ENCODE data around the gene XPO4. TPM values are rescaled to one million over a fixed set of nuclear protein-coding genes. Genes with fewer than 3 reads are reported as not detected.

XPO4 gene
- total RNA-seq, 2 donors from 2014 or later, result 20.8 to 26.8 TPM

- Mint-ChIP-seq H3K9me3 (no peaks in the 10 kb centered on the region), H3K4me1 (ENCODE audit: low read depth) (no peaks in the 10 kb centered on the region), H3K4me3 (no peak overlapping the region), H3K27me3 (ENCODE audit: low read depth) (no peaks in the 10 kb centered on the region), H3K27ac (no peak overlapping the region), H3K36me3 (ENCODE audit: insufficient read depth in 2 of 2) (peaks cover 2 to 16% of the 10 kb centered on the region in 2 donors)
- DNase-seq (no peak), ATAC-seq (replicated peaks in 1 of 2) (no peak)
Measured at GRCh38 chr13:20833900-20834679, 68.5 kb downstream of the XPO4 start.

GRCh38 chr13:20832861-20833260 is 69.7 kb downstream of the XPO4 start:
- H3K27ac Mint-ChIP-seq, result no peak overlapping the region
- H3K9me3 Mint-ChIP-seq, result no peaks in the 10 kb centered on the region
- ATAC-seq (replicated peaks in 1 of 2) (no peak), DNase-seq (no peak)
- no peak overlapping the region for H3K4me3 Mint-ChIP-seq
- H3K27me3 Mint-ChIP-seq (ENCODE audit: low read depth), result no peaks in the 10 kb centered on the region
- peaks cover 9% of the 10 kb centered on the region for H3K4me1 Mint-ChIP-seq (ENCODE audit: low read depth)
- H3K36me3 Mint-ChIP-seq (ENCODE audit: insufficient read depth in 2 of 2), result peaks cover 2 to 10% of the 10 kb centered on the region in 2 donors

- Mint-ChIP-seq H3K4me3 (no peak overlapping the region), H3K9me3 (no peaks in the 10 kb centered on the region), H3K27me3 (ENCODE audit: low read depth) (no peaks in the 10 kb centered on the region), H3K36me3 (ENCODE audit: insufficient read depth in 2 of 2) (peaks cover 0 to 4% of the 10 kb centered on the region in 2 donors), H3K4me1 (ENCODE audit: low read depth) (peaks cover 9% of the 10 kb centered on the region), H3K27ac (no peak overlapping the region)
- DNase-seq (no peak), ATAC-seq (replicated peaks in 1 of 2) (no peak)
Measured at GRCh38 chr13:20831933-20832332, 70.6 kb downstream of the XPO4 start.

- Mint-ChIP-seq H3K9me3 (no peaks in the 10 kb centered on the region), H3K27me3 (ENCODE audit: low read depth) (no peaks in the 10 kb centered on the region)
Measured at GRCh38 chr13:20831254-20831653, 71.3 kb downstream of the XPO4 start.

GRCh38 chr13:20828539-20829364 is 73.8 kb downstream of the XPO4 start:
- Mint-ChIP-seq H3K36me3 (ENCODE audit: insufficient read depth in 2 of 2) (peaks cover 0 to 2% of the 10 kb centered on the region in 2 donors), H3K27ac (peak overlapping the region; percentile 5), H3K4me1 (ENCODE audit: low read depth) (peaks cover 9% of the 10 kb centered on the region), H3K9me3 (no peaks in the 10 kb centered on the region), H3K4me3 (peak overlapping the region in 1 of 2 donors; percentile 34), H3K27me3 (ENCODE audit: low read depth) (no peaks in the 10 kb centered on the region)
- DNase-seq (peak; percentile 29 to 37), ATAC-seq (replicated peaks in 1 of 2) (peak; percentile 54 to 58)

More at GRCh38 chr13:20831254-20831653, 71.3 kb downstream of the XPO4 start:
- no peak overlapping the region for H3K27ac Mint-ChIP-seq
- H3K36me3 Mint-ChIP-seq (ENCODE audit: insufficient read depth in 2 of 2), result peaks cover 0 to 1% of the 10 kb centered on the region in 2 donors
- peaks cover 9% of the 10 kb centered on the region for H3K4me1 Mint-ChIP-seq (ENCODE audit: low read depth)
- no peak for ATAC-seq (replicated peaks in 1 of 2)
- DNase-seq, result no peak
- H3K4me3 Mint-ChIP-seq, result no peak overlapping the region

GRCh38 chr13:20826843-20827560 is 75.5 kb downstream of the XPO4 start:
- ATAC-seq (replicated peaks in 1 of 2), result no peak
- Mint-ChIP-seq H3K27me3 (ENCODE audit: low read depth) (no peaks in the 10 kb centered on the region), H3K27ac (no peak overlapping the region)

GRCh38 chr13:20826301-20826700 is 76.2 kb downstream of the XPO4 start:
- DNase-seq (no peak), ATAC-seq (replicated peaks in 1 of 2) (no peak)
- Mint-ChIP-seq H3K27me3 (ENCODE audit: low read depth) (no peaks in the 10 kb centered on the region), H3K9me3 (no peaks in the 10 kb centered on the region), H3K4me1 (ENCODE audit: low read depth) (peaks cover 11% of the 10 kb centered on the region), H3K36me3 (ENCODE audit: insufficient read depth in 2 of 2) (peaks cover 0 to 2% of the 10 kb centered on the region in 2 donors), H3K4me3 (no peak overlapping the region), H3K27ac (no peak overlapping the region)

More at GRCh38 chr13:20826843-20827560, 75.5 kb downstream of the XPO4 start:
- Mint-ChIP-seq H3K4me3 (no peak overlapping the region), H3K36me3 (ENCODE audit: insufficient read depth in 2 of 2) (peaks cover 0 to 2% of the 10 kb centered on the region in 2 donors), H3K9me3 (no peaks in the 10 kb centered on the region), H3K4me1 (ENCODE audit: low read depth) (peaks cover 9% of the 10 kb centered on the region)
- DNase-seq, result no peak

GRCh38 chr13:20825477-20825875 is 77.1 kb downstream of the XPO4 start:
- ATAC-seq (replicated peaks in 1 of 2) (no peak), DNase-seq (no peak)
- no peak overlapping the region for H3K4me3 Mint-ChIP-seq
- H3K9me3 Mint-ChIP-seq, result no peaks in the 10 kb centered on the region
- no peaks in the 10 kb centered on the region for H3K27me3 Mint-ChIP-seq (ENCODE audit: low read depth)
- H3K4me1 Mint-ChIP-seq (ENCODE audit: low read depth), result peaks cover 20% of the 10 kb centered on the region
- peaks cover 0 to 2% of the 10 kb centered on the region in 2 donors for H3K36me3 Mint-ChIP-seq (ENCODE audit: insufficient read depth in 2 of 2)
- H3K27ac Mint-ChIP-seq, result no peak overlapping the region

GRCh38 chr13:20824762-20825476 is 77.6 kb downstream of the XPO4 start:
- Mint-ChIP-seq H3K36me3 (ENCODE audit: insufficient read depth in 2 of 2) (peaks cover 0 to 2% of the 10 kb centered on the region in 2 donors), H3K27me3 (ENCODE audit: low read depth) (no peaks in the 10 kb centered on the region), H3K27ac (no peak overlapping the region), H3K9me3 (no peaks in the 10 kb centered on the region), H3K4me3 (no peak overlapping the region), H3K4me1 (ENCODE audit: low read depth) (peaks cover 22% of the 10 kb centered on the region)
- DNase-seq (no peak), ATAC-seq (replicated peaks in 1 of 2) (no peak)

GRCh38 chr13:20823071-20823470 is 79.5 kb downstream of the XPO4 start:
- no peak overlapping the region for H3K27ac Mint-ChIP-seq
- peaks cover 0 to 4% of the 10 kb centered on the region in 2 donors for H3K36me3 Mint-ChIP-seq (ENCODE audit: insufficient read depth in 2 of 2)
- no peak for DNase-seq
- ATAC-seq (replicated peaks in 1 of 2), result no peak
- no peaks in the 10 kb centered on the region for H3K27me3 Mint-ChIP-seq (ENCODE audit: low read depth)
- H3K9me3 Mint-ChIP-seq, result no peaks in the 10 kb centered on the region
- H3K4me3 Mint-ChIP-seq, result no peak overlapping the region
- H3K4me1 Mint-ChIP-seq (ENCODE audit: low read depth), result peaks cover 13% of the 10 kb centered on the region

- Mint-ChIP-seq H3K27ac (no peak overlapping the region), H3K36me3 (ENCODE audit: insufficient read depth in 2 of 2) (peaks cover 0 to 5% of the 10 kb centered on the region in 2 donors), H3K27me3 (ENCODE audit: low read depth) (no peaks in the 10 kb centered on the region), H3K4me1 (ENCODE audit: low read depth) (peaks cover 13% of the 10 kb centered on the region), H3K4me3 (no peak overlapping the region), H3K9me3 (no peaks in the 10 kb centered on the region)
- DNase-seq (no peak), ATAC-seq (replicated peaks in 1 of 2) (no peak)
Measured at GRCh38 chr13:20822406-20822805, 80.1 kb downstream of the XPO4 start.

GRCh38 chr13:20819715-20820114 is 82.8 kb downstream of the XPO4 start:
- no peaks in the 10 kb centered on the region for H3K9me3 Mint-ChIP-seq
- H3K27me3 Mint-ChIP-seq (ENCODE audit: low read depth), result no peaks in the 10 kb centered on the region
- DNase-seq, result no peak
- H3K4me3 Mint-ChIP-seq, result no peak overlapping the region
- no peak for ATAC-seq (replicated peaks in 1 of 2)
- H3K36me3 Mint-ChIP-seq (ENCODE audit: insufficient read depth in 2 of 2), result peaks cover 0 to 7% of the 10 kb centered on the region in 2 donors
- peaks cover 13% of the 10 kb centered on the region for H3K4me1 Mint-ChIP-seq (ENCODE audit: low read depth)
- no peak overlapping the region for H3K27ac Mint-ChIP-seq

Data from activated T-cell treated with anti-CD3 and anti-CD28 coated beads, Interleukin-2, amount 50 U/mL, for 72 hours (primary cell).